ENCODE results near the gene CTRL. TPM values are rescaled to one million over a fixed set of nuclear protein-coding genes. Genes with fewer than 3 reads are reported as not detected.
"Not testable (repeated sequence)": the region's sequence is repeated elsewhere in the genome, so short reads cannot be mapped to it uniquely, and the experiment has no call there.

CTRL gene
- total RNA-seq, 4 donors from 2014 or later = 0.87 to 3.6 (median 1.6) TPM

DNA sequence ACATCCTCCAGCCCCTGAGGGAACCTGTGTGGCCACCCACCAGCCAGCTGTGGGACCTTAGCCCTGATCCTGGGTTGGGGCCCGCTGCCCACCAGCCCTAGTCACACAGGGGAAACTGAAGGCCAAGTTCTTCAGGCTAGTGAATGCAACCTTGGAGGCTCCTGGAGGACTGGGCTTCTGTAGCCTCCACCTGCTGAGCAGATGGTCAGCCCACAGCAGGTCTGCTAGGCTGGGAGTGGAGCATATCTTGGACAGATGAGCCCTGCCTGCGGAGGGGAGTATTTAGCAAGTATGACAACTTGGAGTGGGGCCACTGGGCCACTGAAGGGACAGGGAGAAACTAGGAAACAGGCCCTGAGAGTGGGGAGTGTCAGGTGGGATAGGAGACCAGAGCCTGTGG, 44.5 kb upstream of the CTRL start:
- no peak for TF ChIP-seq POLR2A (IDR thresholded peaks at IDR 0.05)
- TF ChIP-seq EP300 (IDR thresholded peaks at IDR 0.05) = no peak
- TF ChIP-seq, protein P1, sequence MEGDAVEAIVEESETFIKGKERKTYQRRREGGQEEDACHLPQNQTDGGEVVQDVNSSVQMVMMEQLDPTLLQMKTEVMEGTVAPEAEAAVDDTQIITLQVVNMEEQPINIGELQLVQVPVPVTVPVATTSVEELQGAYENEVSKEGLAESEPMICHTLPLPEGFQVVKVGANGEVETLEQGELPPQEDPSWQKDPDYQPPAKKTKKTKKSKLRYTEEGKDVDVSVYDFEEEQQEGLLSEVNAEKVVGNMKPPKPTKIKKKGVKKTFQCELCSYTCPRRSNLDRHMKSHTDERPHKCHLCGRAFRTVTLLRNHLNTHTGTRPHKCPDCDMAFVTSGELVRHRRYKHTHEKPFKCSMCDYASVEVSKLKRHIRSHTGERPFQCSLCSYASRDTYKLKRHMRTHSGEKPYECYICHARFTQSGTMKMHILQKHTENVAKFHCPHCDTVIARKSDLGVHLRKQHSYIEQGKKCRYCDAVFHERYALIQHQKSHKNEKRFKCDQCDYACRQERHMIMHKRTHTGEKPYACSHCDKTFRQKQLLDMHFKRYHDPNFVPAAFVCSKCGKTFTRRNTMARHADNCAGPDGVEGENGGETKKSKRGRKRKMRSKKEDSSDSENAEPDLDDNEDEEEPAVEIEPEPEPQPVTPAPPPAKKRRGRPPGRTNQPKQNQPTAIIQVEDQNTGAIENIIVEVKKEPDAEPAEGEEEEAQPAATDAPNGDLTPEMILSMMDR (IDR thresholded peaks at IDR 0.05) = no peak
- 88 to 100% methylated on average over 2 of the region's 2 CpGs for WGBS, 2 donors
- DNase-seq (ENCODE audit: low spot score in 2 of 2) = no peak
- no peak overlapping the region for H3K4me3 ChIP-seq
- H3K27ac ChIP-seq = no peak overlapping the region
- H3K9me3 ChIP-seq = no peaks in the 10 kb centered on the region
- H3K27me3 ChIP-seq = peaks cover 0 to 9% of the 10 kb centered on the region in 2 donors
- H3K36me3 ChIP-seq = no peaks in the 10 kb centered on the region
- no peaks in the 10 kb centered on the region for H3K4me1 ChIP-seq

DNA sequence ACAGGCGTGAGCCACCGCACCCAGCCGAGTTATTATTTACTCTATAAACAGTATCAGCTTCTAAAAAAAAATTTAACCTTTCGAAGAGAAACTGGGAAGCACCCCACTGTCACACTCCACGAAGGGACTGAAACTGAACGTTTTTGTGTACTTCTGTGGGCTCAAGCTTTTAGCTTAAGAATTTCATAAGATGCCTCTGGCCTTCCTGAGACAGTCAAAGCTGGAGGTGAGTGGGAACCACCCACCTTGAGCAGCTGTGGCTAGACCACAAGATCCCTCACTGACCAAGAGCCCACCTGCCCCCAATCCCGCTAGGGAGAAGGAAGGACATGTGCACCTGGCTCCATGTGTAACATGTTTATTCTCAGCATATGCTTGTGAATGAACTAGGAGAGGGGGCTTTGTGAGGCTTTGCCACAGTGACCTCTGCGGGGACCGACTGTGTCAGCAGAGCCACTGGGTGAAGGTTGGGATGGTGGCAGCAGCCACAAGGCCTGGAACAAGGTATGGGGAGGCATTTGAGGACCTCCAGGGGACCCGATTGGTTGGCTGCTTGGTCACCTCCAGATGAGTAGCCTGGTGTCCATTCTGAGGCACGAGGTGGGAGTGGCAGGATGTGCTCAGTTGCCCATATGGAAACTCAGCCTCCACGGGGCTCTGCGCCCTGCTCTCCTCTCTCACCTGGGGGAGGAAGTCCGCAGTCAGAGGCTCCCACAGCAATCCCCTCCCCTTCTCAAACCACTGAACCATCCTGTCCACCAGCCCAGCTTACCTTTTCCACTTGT, 43.9 kb upstream of the CTRL start:
- Histone ChIP-seq H3K9me3 (no peaks in the 10 kb centered on the region), H3K27ac (no peak overlapping the region), H3K4me3 (no peak overlapping the region), H3K4me1 (no peaks in the 10 kb centered on the region), H3K27me3 (peaks cover 0 to 7% of the 10 kb centered on the region in 2 donors), H3K36me3 (no peaks in the 10 kb centered on the region)
- DNase-seq (ENCODE audit: low spot score in 2 of 2) = no peak
- TF ChIP-seq, protein P1 (IDR thresholded peaks at IDR 0.05) = no peak
- TF ChIP-seq POLR2A (IDR thresholded peaks at IDR 0.05) (no peak), EP300 (IDR thresholded peaks at IDR 0.05) (no peak)
- 71 to 73% methylated on average over 11 to 12 of the region's 14 CpGs for WGBS, 2 donors

DNA sequence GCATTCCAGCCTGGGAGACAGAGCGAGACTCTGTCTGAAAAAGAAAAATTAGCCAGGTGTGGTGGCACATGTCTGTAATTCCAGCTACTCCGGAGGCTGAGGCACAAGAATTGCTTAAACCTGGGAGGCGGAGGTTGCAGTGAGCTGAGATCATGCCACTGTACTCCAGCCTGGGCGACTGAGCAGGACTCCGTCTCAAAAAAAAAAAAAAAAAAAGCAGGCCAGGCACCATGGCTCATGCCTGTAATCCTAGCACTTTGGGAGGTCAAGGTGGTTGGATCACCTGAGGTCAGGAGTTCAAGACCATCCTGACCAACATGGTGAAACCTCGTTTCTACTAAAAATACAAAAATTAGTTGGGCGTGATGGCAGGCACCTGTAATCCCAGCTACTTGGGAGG, 40.6 kb upstream of the CTRL start:
- not testable (repeated sequence) for H3K4me1 ChIP-seq; DNase-seq (ENCODE audit: low spot score in 2 of 2); H3K9me3 ChIP-seq; H3K27me3 ChIP-seq; H3K4me3 ChIP-seq; H3K27ac ChIP-seq; H3K36me3 ChIP-seq
- WGBS, 2 donors = 91 to 92% methylated on average over 7 of the region's 7 CpGs

DNA sequence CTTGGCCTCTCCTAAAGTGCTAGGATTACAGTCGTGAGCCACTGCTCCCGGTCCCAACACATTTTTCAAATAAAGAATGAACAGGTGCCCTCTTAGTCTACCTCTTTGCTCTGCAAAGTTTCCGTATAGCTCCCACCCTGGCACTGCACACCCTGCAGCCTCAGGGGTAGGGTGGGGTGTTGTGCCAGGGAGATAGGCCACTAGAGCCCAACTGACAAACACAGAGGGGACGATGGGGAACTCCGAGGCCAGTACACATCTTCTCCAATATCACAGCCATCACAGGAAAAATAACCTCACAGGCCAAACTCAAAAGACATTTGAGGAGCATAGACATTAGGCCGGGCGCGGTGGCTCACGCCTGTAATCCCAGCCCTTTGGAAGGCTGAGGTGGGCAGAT, 39.4 kb upstream of the CTRL start:
- Histone ChIP-seq H3K36me3 (no peaks in the 10 kb centered on the region), H3K27ac (no peak overlapping the region), H3K4me1 (peaks cover 0 to 19% (median 14%) of the 10 kb centered on the region in 4 donors), H3K27me3 (no peaks in the 10 kb centered on the region), H3K4me3 (no peak overlapping the region), H3K9me3 (no peaks in the 10 kb centered on the region)
- WGBS, 2 donors = 90 to 91% methylated on average over 9 of the region's 9 CpGs
- TF ChIP-seq, protein P1 (IDR thresholded peaks at IDR 0.05) = no peak
- TF ChIP-seq EP300 (IDR thresholded peaks at IDR 0.05) = no peak
- TF ChIP-seq POLR2A (IDR thresholded peaks at IDR 0.05) = no peak
- no peak for DNase-seq (ENCODE audit: low spot score in 2 of 2)

DNA sequence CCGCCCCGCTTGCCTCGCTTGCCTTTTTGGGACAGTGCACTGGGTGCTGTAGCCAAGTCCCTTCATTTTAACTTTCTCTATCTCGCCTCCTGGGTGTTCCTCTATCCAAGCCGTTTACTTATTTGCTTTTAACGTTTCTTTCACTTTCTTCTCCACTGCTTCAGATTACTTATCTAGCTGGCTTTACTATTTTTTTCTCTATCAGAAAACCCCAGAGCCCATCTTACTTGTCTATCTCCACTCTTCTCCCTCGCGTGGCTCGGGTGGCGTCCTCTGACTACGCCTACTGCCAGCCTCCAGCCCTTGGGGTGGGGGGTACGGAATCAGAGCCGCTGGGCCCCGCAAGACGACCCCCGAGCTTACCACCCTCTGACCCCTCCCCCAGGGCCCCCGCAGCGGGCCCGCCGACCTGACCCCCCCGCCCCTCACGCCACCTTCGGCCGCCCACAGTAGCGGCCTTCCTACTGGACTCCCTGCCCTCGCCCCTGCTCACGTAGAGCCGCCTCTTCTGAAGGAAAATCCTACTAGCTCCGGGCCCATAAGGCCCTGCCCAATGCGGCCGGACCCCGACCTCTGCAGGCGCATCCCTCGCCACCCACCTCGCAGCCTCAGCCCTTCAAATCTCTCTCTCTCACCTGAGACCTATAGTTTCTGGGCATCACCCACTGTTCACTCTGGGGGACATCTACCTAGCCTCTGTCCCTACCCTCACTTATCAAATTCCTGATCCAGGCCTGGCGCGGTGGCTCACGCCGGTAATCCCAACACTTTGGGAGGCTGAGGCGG, 37.8 kb upstream of the CTRL start:
- DNase-seq (ENCODE audit: low spot score in 2 of 2) = no peak
- 37 to 38% methylated on average over 38 to 40 of the region's 40 CpGs for WGBS, 2 donors
- no peaks in the 10 kb centered on the region for H3K27me3 ChIP-seq
- H3K4me3 ChIP-seq = peak overlapping the region; percentile 80 to 100 (median 92)
- peak overlapping the region; percentile 89 to 99 (median 96) for H3K27ac ChIP-seq
- TF ChIP-seq, protein P1 (IDR thresholded peaks at IDR 0.05) = no peak
- no peaks in the 10 kb centered on the region for H3K36me3 ChIP-seq
- peaks cover 0 to 36% (median 27%) of the 10 kb centered on the region in 4 donors for H3K4me1 ChIP-seq
- no peaks in the 10 kb centered on the region for H3K9me3 ChIP-seq
